Measurements from ENCODE around the gene QTRT2. TPM values are rescaled to one million over a fixed set of nuclear protein-coding genes. Genes with fewer than 3 reads are reported as not detected.

Gene QTRT2
- total RNA-seq, 1 experiment from 2014 or later: 62.4 TPM

DNA sequence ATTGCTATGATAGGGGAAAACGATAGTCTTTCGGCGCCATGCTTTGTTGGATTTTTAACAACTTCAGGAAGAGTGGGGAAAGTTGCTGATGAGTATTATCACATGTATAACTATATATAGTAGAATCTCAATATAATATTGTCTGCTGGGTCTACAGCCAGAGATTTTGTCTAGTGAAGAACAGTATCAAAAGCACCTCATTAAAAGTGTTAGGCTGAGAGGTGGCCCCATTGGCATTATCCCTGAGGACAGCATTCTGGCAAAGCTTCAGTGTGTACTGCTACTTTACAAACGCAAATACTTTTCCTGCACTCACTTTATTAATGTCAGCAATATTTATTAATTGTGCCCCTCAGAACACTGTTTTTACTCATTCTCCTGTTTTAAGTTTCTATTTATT is 11.8 kb downstream of the QTRT2 start:
- no TSS peak for BruUV-seq (replicated peaks)
- no peaks in the 10 kb centered on the region for H3K27me3 ChIP-seq (replicated peaks; ENCODE audit: insufficient read depth, low read depth, low read length, poor library complexity)
- intact Hi-C loops (cut with micrococcal nuclease; ENCODE audit: unreplicated experiment): no loop called here
- H3K4me1 ChIP-seq (ENCODE audit: insufficient read depth, low read length, poor library complexity, severe bottlenecking): no peaks in the 10 kb centered on the region
- DNase-seq (ENCODE audit: low spot score): no peak
- H3K36me3 ChIP-seq (ENCODE audit: insufficient read depth, low read length, poor library complexity, severe bottlenecking): peaks cover 63% of the 10 kb centered on the region
- CTCF ChIA-PET: no interaction called here
- H3K9me3 ChIP-seq (ENCODE audit: low read depth, low read length, poor library complexity, severe bottlenecking): no peaks in the 10 kb centered on the region
- H3K27ac ChIP-seq (ENCODE audit: low read depth, low read length, poor library complexity, severe bottlenecking): no peak overlapping the region
- POLR2A ChIA-PET (ENCODE audit: low non-redundant PET): no interaction called here
- H3K4me3 ChIP-seq (ENCODE audit: low read depth, low read length, poor library complexity, severe bottlenecking): no peak overlapping the region
- TF ChIP-seq EZH2 (IDR thresholded peaks at IDR 0.05; ENCODE audit: borderline replicate concordance, low read depth, low read length, poor library complexity, severe bottlenecking): no peak
- TF ChIP-seq, protein P1, sequence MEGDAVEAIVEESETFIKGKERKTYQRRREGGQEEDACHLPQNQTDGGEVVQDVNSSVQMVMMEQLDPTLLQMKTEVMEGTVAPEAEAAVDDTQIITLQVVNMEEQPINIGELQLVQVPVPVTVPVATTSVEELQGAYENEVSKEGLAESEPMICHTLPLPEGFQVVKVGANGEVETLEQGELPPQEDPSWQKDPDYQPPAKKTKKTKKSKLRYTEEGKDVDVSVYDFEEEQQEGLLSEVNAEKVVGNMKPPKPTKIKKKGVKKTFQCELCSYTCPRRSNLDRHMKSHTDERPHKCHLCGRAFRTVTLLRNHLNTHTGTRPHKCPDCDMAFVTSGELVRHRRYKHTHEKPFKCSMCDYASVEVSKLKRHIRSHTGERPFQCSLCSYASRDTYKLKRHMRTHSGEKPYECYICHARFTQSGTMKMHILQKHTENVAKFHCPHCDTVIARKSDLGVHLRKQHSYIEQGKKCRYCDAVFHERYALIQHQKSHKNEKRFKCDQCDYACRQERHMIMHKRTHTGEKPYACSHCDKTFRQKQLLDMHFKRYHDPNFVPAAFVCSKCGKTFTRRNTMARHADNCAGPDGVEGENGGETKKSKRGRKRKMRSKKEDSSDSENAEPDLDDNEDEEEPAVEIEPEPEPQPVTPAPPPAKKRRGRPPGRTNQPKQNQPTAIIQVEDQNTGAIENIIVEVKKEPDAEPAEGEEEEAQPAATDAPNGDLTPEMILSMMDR (conservative IDR thresholded peaks at IDR 0.05; ENCODE audit: low read depth, low read length): no peak

DNA sequence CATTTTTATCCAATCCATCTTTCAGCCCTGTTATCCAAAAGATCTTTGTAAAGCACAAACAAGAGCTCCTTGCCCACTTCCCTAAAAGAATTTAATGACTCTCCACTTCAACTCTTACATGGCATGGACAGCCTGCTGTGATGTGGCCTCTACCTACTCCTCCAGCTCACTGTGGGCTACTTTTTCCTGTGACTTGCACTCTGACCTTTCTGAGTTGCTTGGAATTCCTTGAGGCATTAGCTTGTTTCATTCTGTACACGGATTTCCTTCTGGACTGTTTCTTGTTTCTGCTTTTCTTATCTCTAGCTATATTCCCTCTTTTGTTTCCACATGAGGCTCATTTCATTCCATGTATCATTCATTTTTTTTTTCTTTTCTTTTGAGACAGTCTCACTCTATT is 15.2 kb downstream of the QTRT2 start:
- DNase-seq (ENCODE audit: low spot score): no peak
- Histone ChIP-seq H3K36me3 (ENCODE audit: insufficient read depth, low read length, poor library complexity, severe bottlenecking) (peaks cover 79% of the 10 kb centered on the region), H3K27ac (ENCODE audit: low read depth, low read length, poor library complexity, severe bottlenecking) (no peak overlapping the region), H3K4me1 (ENCODE audit: insufficient read depth, low read length, poor library complexity, severe bottlenecking) (no peaks in the 10 kb centered on the region), H3K9me3 (ENCODE audit: low read depth, low read length, poor library complexity, severe bottlenecking) (no peaks in the 10 kb centered on the region), H3K27me3 (replicated peaks; ENCODE audit: insufficient read depth, low read depth, low read length, poor library complexity) (no peaks in the 10 kb centered on the region), H3K4me3 (ENCODE audit: low read depth, low read length, poor library complexity, severe bottlenecking) (no peak overlapping the region)
- intact Hi-C loops (cut with micrococcal nuclease; ENCODE audit: unreplicated experiment): no loop called here
- ChIA-PET CTCF (no interaction called here), POLR2A (ENCODE audit: low non-redundant PET) (no interaction called here)
- no peak for TF ChIP-seq EZH2 (IDR thresholded peaks at IDR 0.05; ENCODE audit: borderline replicate concordance, low read depth, low read length, poor library complexity, severe bottlenecking)
- TF ChIP-seq, protein P1 (conservative IDR thresholded peaks at IDR 0.05; ENCODE audit: low read depth, low read length): no peak
- no TSS peak for BruUV-seq (replicated peaks)

DNA sequence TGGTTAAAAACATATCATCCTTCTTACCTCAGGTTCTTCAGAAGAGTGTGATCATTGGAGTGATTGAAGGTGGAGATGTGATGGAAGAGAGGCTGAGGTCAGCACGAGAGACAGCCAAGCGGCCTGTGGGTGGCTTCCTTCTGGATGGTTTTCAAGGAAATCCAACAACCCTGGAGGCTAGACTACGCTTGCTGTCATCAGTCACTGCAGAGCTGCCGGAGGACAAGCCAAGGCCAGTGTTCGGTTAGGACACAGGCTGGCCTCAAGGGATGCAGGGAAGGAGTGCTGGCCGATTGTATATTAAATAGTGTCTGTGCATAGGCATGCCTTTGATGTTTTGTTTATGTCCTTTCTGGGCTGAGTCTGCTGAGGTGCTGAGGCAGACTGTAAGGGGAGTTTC is 20.2 kb downstream of the QTRT2 start:
- TF ChIP-seq, protein P1 (conservative IDR thresholded peaks at IDR 0.05; ENCODE audit: low read depth, low read length): no peak
- TF ChIP-seq EZH2 (IDR thresholded peaks at IDR 0.05; ENCODE audit: borderline replicate concordance, low read depth, low read length, poor library complexity, severe bottlenecking): no peak
- CTCF ChIA-PET: no interaction called here

More for the DNA sequence above, 20.2 kb downstream of the QTRT2 start:
- no peak overlapping the region for H3K4me3 ChIP-seq (ENCODE audit: low read depth, low read length, poor library complexity, severe bottlenecking)
- H3K4me1 ChIP-seq (ENCODE audit: insufficient read depth, low read length, poor library complexity, severe bottlenecking): no peaks in the 10 kb centered on the region
- no peak for DNase-seq (ENCODE audit: low spot score)
- H3K9me3 ChIP-seq (ENCODE audit: low read depth, low read length, poor library complexity, severe bottlenecking): no peaks in the 10 kb centered on the region
- no peaks in the 10 kb centered on the region for H3K27me3 ChIP-seq (replicated peaks; ENCODE audit: insufficient read depth, low read depth, low read length, poor library complexity)
- no peak overlapping the region for H3K27ac ChIP-seq (ENCODE audit: low read depth, low read length, poor library complexity, severe bottlenecking)
- H3K36me3 ChIP-seq (ENCODE audit: insufficient read depth, low read length, poor library complexity, severe bottlenecking): peaks cover 69% of the 10 kb centered on the region
- BruUV-seq (replicated peaks): no TSS peak
- intact Hi-C loops (cut with micrococcal nuclease; ENCODE audit: unreplicated experiment): no loop called here
- POLR2A ChIA-PET (ENCODE audit: low non-redundant PET): no interaction called here
